Measurements from ENCODE around the gene MLPH. TPM values are rescaled to one million over a fixed set of nuclear protein-coding genes. Genes with fewer than 3 reads are reported as not detected.

The MLPH gene
- total and polyA plus RNA-seq, 9 of the 15 experiments (the other 6 are each of a cell fraction or from before 2014, with no cell fraction given): 0.22 TPM; not detected in 8

DNA sequence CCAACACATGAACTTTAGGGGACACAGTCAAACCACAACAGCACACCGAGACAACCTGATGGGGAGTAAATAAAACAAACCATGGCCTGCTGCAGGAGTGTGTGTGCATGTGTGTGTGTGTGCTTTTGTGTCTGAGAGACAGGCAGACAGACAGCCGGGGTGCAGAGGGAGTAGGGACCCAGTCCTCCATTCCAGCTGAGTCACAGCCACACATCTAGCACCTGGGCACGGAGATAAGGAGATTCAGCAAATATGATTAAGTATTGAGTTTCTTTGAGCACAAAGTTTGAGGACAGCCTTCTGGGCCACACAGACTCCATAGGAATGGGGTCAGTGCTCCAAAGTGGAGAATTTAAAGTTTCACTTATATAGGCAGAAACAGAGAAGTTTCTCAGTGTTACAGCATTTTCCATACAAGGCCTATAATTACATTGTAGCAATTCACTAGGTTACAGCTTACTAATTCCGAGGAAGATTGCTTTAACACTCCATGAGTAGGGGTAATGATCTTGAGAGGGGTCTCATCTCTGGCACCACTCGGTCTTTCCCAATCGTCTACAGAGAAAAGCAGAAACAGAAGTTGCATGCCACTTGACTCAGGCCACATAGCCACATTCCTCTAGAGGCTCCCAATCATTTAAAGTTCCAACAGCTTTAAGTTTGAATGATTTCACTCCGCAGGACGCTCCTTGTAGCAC lies 48.5 kb downstream of the MLPH start (continued):
- no peak for TF ChIP-seq HNRNPUL1 (IDR thresholded peaks at IDR 0.05; ENCODE audit: low read length)
- TF ChIP-seq KDM5B (IDR thresholded peaks at IDR 0.05; ENCODE audit: insufficient replicate concordance, low read depth, low read length): no peak
- 0 out of 2 replicates have a peak, but pooled peaks have one; percentile 22 for TF ChIP-seq ZNF316 (IDR thresholded peaks at IDR 0.05)
- TF ChIP-seq ZNF354B (CRISPR knock-in tag; IDR thresholded peaks at IDR 0.05): no peak
- TF ChIP-seq NCOR1 (IDR thresholded peaks at IDR 0.05): no peak
- peak; percentile 76 for TF ChIP-seq FOSL1 (tag; conservative IDR thresholded peaks at IDR 0.05)
- TF ChIP-seq, protein P1, sequence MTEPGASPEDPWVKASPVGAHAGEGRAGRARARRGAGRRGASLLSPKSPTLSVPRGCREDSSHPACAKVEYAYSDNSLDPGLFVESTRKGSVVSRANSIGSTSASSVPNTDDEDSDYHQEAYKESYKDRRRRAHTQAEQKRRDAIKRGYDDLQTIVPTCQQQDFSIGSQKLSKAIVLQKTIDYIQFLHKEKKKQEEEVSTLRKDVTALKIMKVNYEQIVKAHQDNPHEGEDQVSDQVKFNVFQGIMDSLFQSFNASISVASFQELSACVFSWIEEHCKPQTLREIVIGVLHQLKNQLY (CRISPR knock-in tag; conservative IDR thresholded peaks at IDR 0.05): no peak
- TF ChIP-seq SNIP1 (IDR thresholded peaks at IDR 0.05; ENCODE audit: low read depth): no peak
- TF ChIP-seq CBFA2T3 (IDR thresholded peaks at IDR 0.05): peak; percentile 24; the same call in 1 of the 2 replicates
- no peak for TF ChIP-seq ZFPM2 (CRISPR knock-in tag; IDR thresholded peaks at IDR 0.05)
- TF ChIP-seq RAD51 (IDR thresholded peaks at IDR 0.05; ENCODE audit: borderline replicate concordance, low read depth): no peak
- TF ChIP-seq ZNF263 (CRISPR knock-in tag; IDR thresholded peaks at IDR 0.05; ENCODE audit: borderline replicate concordance): no peak
- no peak for TF ChIP-seq NR2C1 (IDR thresholded peaks at IDR 0.05)
- no peak for TF ChIP-seq NR2C1 (tag; IDR thresholded peaks at IDR 0.05)

Measured in K562 (cell line).